PFSK-1 (cell line): ENCODE measurements around the gene CAPN9.

ENCODE experiments used
- POLR2AphosphoS5 ChIP-seq: IDR thresholded peaks from 2 replicates; pipeline ENCODE4 v1.6.1; 2012; ENCODE audit warnings: low read depth, mild to moderate bottlenecking, control low read depth, low read length, moderate library complexity
- TAF1 ChIP-seq: IDR thresholded peaks from 2 replicates; pipeline ENCODE4 v1.6.1; 2012; ENCODE audit warnings: low read length, control low read depth, borderline replicate concordance; ENCODE audit not compliant: insufficient read depth
- TF ChIP-seq, protein P1 (sequence below), 2 experiments: IDR thresholded peaks; 2 replicates each; pipeline versions ENCODE4 v1.6.1 to v1.8.0; 2011 to 2012; ENCODE audit warnings: low read depth in 2 of 2, low read length in 2 of 2, control low read depth in 1 of 2, inconsistent platforms in 1 of 2, mild to moderate bottlenecking in 1 of 2, moderate library complexity in 1 of 2; ENCODE audit not compliant: insufficient read depth in 1 of 2

GRCh38 chr1:230793463-230793745 is 46.2 kb downstream of the CAPN9 start:
- TF ChIP-seq, protein P1, sequence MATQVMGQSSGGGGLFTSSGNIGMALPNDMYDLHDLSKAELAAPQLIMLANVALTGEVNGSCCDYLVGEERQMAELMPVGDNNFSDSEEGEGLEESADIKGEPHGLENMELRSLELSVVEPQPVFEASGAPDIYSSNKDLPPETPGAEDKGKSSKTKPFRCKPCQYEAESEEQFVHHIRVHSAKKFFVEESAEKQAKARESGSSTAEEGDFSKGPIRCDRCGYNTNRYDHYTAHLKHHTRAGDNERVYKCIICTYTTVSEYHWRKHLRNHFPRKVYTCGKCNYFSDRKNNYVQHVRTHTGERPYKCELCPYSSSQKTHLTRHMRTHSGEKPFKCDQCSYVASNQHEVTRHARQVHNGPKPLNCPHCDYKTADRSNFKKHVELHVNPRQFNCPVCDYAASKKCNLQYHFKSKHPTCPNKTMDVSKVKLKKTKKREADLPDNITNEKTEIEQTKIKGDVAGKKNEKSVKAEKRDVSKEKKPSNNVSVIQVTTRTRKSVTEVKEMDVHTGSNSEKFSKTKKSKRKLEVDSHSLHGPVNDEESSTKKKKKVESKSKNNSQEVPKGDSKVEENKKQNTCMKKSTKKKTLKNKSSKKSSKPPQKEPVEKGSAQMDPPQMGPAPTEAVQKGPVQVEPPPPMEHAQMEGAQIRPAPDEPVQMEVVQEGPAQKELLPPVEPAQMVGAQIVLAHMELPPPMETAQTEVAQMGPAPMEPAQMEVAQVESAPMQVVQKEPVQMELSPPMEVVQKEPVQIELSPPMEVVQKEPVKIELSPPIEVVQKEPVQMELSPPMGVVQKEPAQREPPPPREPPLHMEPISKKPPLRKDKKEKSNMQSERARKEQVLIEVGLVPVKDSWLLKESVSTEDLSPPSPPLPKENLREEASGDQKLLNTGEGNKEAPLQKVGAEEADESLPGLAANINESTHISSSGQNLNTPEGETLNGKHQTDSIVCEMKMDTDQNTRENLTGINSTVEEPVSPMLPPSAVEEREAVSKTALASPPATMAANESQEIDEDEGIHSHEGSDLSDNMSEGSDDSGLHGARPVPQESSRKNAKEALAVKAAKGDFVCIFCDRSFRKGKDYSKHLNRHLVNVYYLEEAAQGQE (IDR thresholded peaks at IDR 0.05; ENCODE audit: insufficient read depth in 1 of 2, low read depth in 2 of 2, low read length in 2 of 2), result no peak
- no peak for TF ChIP-seq POLR2AphosphoS5
- no peak for TF ChIP-seq TAF1
